Measurements from ENCODE around the gene KIR2DL1.
"Not testable (repeated sequence)": the region's sequence is repeated elsewhere in the genome, so short reads cannot be mapped to it uniquely, and the experiment has no call there.

DNA sequence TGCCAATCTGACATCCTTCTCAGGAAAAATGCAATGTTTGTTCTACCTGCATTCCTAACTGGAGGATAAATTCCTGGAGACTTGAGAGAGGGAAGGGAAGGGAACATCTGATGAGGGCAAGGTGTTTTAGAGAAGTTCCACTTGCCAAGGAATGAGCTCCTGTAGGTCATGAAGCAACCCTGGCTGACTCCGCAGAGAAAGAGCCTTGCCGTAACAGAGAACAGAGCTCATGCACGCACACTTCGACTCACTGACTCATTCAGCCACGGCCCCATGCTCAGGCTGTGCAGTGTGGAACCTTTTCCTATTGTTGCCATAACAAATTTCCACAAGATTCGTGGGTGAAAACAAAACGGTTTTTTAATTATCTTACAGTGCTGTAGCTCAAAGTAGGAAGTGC lies 9.3 kb downstream of the KIR2DL1 start:
- TF ChIP-seq, protein P1, sequence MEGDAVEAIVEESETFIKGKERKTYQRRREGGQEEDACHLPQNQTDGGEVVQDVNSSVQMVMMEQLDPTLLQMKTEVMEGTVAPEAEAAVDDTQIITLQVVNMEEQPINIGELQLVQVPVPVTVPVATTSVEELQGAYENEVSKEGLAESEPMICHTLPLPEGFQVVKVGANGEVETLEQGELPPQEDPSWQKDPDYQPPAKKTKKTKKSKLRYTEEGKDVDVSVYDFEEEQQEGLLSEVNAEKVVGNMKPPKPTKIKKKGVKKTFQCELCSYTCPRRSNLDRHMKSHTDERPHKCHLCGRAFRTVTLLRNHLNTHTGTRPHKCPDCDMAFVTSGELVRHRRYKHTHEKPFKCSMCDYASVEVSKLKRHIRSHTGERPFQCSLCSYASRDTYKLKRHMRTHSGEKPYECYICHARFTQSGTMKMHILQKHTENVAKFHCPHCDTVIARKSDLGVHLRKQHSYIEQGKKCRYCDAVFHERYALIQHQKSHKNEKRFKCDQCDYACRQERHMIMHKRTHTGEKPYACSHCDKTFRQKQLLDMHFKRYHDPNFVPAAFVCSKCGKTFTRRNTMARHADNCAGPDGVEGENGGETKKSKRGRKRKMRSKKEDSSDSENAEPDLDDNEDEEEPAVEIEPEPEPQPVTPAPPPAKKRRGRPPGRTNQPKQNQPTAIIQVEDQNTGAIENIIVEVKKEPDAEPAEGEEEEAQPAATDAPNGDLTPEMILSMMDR (conservative IDR thresholded peaks at IDR 0.05; ENCODE audit: low read depth, low read length): not testable (repeated sequence)
- not testable (repeated sequence) for TF ChIP-seq NFE2L2 (IDR thresholded peaks at IDR 0.05; ENCODE audit: low read depth, low read length); MAFK (IDR thresholded peaks at IDR 0.05; ENCODE audit: low read depth, low read length); RAD21 (IDR thresholded peaks at IDR 0.05; ENCODE audit: low read length); CEBPB (IDR thresholded peaks at IDR 0.05; ENCODE audit: low read depth, low read length); SMC3 (IDR thresholded peaks at IDR 0.05; ENCODE audit: low read depth, low read length)

Data from IMR-90 (cell line).